ENCODE results near the gene WDR73. TPM values are rescaled to one million over a fixed set of nuclear protein-coding genes. Genes with fewer than 3 reads are reported as not detected.

Gene WDR73
- total and polyA plus RNA-seq, 2 donors (not counting 3 experiments of a cell fraction or from before 2014, with no cell fraction given), result 29.0 to 29.1 TPM

GRCh38 chr15:84600331-84600686, 53.8 kb downstream of the WDR73 start:
- ChIA-PET POLR2A (interaction anchor here (0.6 kb wide), 1 partner anchor 39 kb away, joined by 3 read pairs; no protein-coding TSS in a partner anchor), CTCF (interaction anchor here (0.6 to 2.0 kb wide), 12 partner anchors 12 to 569 kb away, joined by 3 to 14 read pairs (median 4); partner anchors contain the start of gene NMB)
- peak overlapping the region; percentile 68 for H3K4me2 ChIP-seq (ENCODE audit: insufficient read depth, low read length)
- H3K4me1 ChIP-seq (ENCODE audit: control insufficient read depth, extremely low read depth, insufficient read depth, low read length), result no peaks in the 10 kb centered on the region
- H3K9me3 ChIP-seq (replicated peaks; ENCODE audit: control insufficient read depth, insufficient read depth, low read length), result no peaks in the 10 kb centered on the region
- peak overlapping the region; percentile 1 for H3K9ac ChIP-seq (replicated peaks; ENCODE audit: extremely low read depth, insufficient read depth, low read length)
- intact Hi-C loops (cut with micrococcal nuclease), result loop anchor here (1.0 kb wide), 5 partner anchors 54 to 278 kb away; partner anchors contain the start of genes NMB, SEC11A and WDR73
- dilution Hi-C loops (cut with MboI; ENCODE audit: extremely low pct_ligation_motif_present, low sequenced_read_pairs), result no loop called here
- BruUV-seq (replicated peaks), result no TSS peak
- peak; percentile 90 for DNase-seq (ENCODE audit: low read depth, low spot score)
- peaks cover 5 to 9% of the 10 kb centered on the region in 2 experiments for H3K36me3 ChIP-seq (ENCODE audit: control insufficient read depth in 2 of 2, extremely low read depth in 1 of 2, insufficient read depth in 2 of 2, low read length in 2 of 2)
- no peaks in the 10 kb centered on the region for H3K9me1 ChIP-seq (replicated peaks; ENCODE audit: control insufficient read depth, extremely low read depth, insufficient read depth, low read length)
- H3K27ac ChIP-seq (ENCODE audit: insufficient read depth, low read depth, low read length), result no peak overlapping the region
- no peak for FAIRE-seq
- H2AFZ ChIP-seq (ENCODE audit: low read depth, low read length), result peak overlapping the region; percentile 98
- H3K27me3 ChIP-seq (ENCODE audit: control insufficient read depth in 2 of 2, insufficient read depth in 2 of 2, low read length in 2 of 2), result no peaks in the 10 kb centered on the region
- H3K79me2 ChIP-seq (ENCODE audit: control insufficient read depth, insufficient read depth, low read length), result peaks cover 2% of the 10 kb centered on the region
- H3K4me3 ChIP-seq (replicated peaks in 1 of 3; ENCODE audit: insufficient read depth in 1 of 3, low read depth in 1 of 3, low read length in 3 of 3), result peak overlapping the region; percentile 46 to 66 (median 54)
- no peaks in the 10 kb centered on the region for H4K20me1 ChIP-seq (replicated peaks; ENCODE audit: control insufficient read depth, extremely low read depth, insufficient read depth, low read length)
- TF ChIP-seq GATA2 (IDR thresholded peaks at IDR 0.05; ENCODE audit: insufficient read depth, insufficient read length, low read depth, low read length) (no peak), JUN (IDR thresholded peaks at IDR 0.05; ENCODE audit: borderline replicate concordance, insufficient read depth, insufficient read length, low read depth) (no peak), POLR2AphosphoS5 (IDR thresholded peaks at IDR 0.05; ENCODE audit: insufficient read depth, low read depth, low read length) (no peak), MYC (IDR thresholded peaks at IDR 0.05; ENCODE audit: low read depth, low read length) (no peak)
- TF ChIP-seq, protein P1, sequence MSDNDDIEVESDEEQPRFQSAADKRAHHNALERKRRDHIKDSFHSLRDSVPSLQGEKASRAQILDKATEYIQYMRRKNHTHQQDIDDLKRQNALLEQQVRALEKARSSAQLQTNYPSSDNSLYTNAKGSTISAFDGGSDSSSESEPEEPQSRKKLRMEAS (IDR thresholded peaks at IDR 0.05; ENCODE audit: insufficient read depth, insufficient read length), result peak; percentile 95

DNA sequence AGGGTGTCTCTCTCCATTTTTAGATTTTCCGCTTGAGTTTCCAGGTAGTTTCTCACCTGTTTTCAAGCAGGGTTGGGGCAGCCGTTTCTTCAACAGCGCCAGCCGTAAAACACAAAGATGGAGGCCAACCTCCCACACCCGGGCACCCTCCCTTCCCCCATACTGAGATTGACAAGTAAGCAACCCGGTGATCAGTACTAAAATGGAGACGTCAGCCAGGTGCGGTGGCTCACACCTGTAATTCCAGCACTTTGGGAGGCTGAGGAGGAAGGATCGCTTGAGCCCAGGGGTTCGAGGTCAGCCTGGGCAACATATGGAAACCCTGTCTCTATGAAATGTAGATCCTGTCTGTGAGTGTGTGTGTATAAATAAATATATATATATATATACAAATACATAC, 54.2 kb downstream of the WDR73 start:
- POLR2A ChIA-PET, result interaction anchor here (0.6 kb wide), 1 partner anchor 39 kb away, joined by 3 read pairs; no protein-coding TSS in a partner anchor
- intact Hi-C loops (cut with micrococcal nuclease), result loop anchor here (1.0 kb wide), 6 partner anchors 54 to 328 kb away; partner anchors contain the start of genes NMB, SEC11A and WDR73
- Histone ChIP-seq H3K9ac (replicated peaks; ENCODE audit: extremely low read depth, insufficient read depth, low read length) (no peak overlapping the region), H3K79me2 (ENCODE audit: control insufficient read depth, insufficient read depth, low read length) (peaks cover 2% of the 10 kb centered on the region), H3K4me3 (replicated peaks in 1 of 3; ENCODE audit: insufficient read depth in 1 of 3, low read depth in 1 of 3, low read length in 3 of 3) (no peak overlapping the region), H3K4me2 (ENCODE audit: insufficient read depth, low read length) (peak overlapping the region; percentile 68), H3K9me3 (replicated peaks; ENCODE audit: control insufficient read depth, insufficient read depth, low read length) (no peaks in the 10 kb centered on the region), H3K27ac (ENCODE audit: insufficient read depth, low read depth, low read length) (no peak overlapping the region), H3K4me1 (ENCODE audit: control insufficient read depth, extremely low read depth, insufficient read depth, low read length) (no peaks in the 10 kb centered on the region), H3K36me3 (ENCODE audit: control insufficient read depth in 2 of 2, extremely low read depth in 1 of 2, insufficient read depth in 2 of 2, low read length in 2 of 2) (peaks cover 5 to 6% of the 10 kb centered on the region in 2 experiments), H4K20me1 (replicated peaks; ENCODE audit: control insufficient read depth, extremely low read depth, insufficient read depth, low read length) (no peaks in the 10 kb centered on the region), H2AFZ (ENCODE audit: low read depth, low read length) (peak overlapping the region; percentile 4), H3K9me1 (replicated peaks; ENCODE audit: control insufficient read depth, extremely low read depth, insufficient read depth, low read length) (no peaks in the 10 kb centered on the region), H3K27me3 (ENCODE audit: control insufficient read depth in 2 of 2, insufficient read depth in 2 of 2, low read length in 2 of 2) (no peaks in the 10 kb centered on the region)
- dilution Hi-C loops (cut with MboI; ENCODE audit: extremely low pct_ligation_motif_present, low sequenced_read_pairs), result no loop called here
- no TSS peak for BruUV-seq (replicated peaks)
- DNase-seq (ENCODE audit: low read depth, low spot score), result no peak
- no peak for FAIRE-seq
- TF ChIP-seq JUN (IDR thresholded peaks at IDR 0.05; ENCODE audit: borderline replicate concordance, insufficient read depth, insufficient read length, low read depth) (no peak), POLR2AphosphoS5 (IDR thresholded peaks at IDR 0.05; ENCODE audit: insufficient read depth, low read depth, low read length) (no peak), GATA2 (IDR thresholded peaks at IDR 0.05; ENCODE audit: insufficient read depth, insufficient read length, low read depth, low read length) (no peak), MYC (IDR thresholded peaks at IDR 0.05; ENCODE audit: low read depth, low read length) (no peak), CTCF (IDR thresholded peaks at IDR 0.05; ENCODE audit: extremely low read depth in 1 of 2, insufficient read depth in 1 of 2, low read depth in 1 of 2, low read length in 2 of 2) (no peak), EZH2 (IDR thresholded peaks at IDR 0.05; ENCODE audit: borderline replicate concordance, low read depth, low read length, severe bottlenecking) (no peak), POLR2A (IDR thresholded peaks at IDR 0.05; ENCODE audit: low read depth, low read length) (no peak), FOS (IDR thresholded peaks at IDR 0.05; ENCODE audit: borderline replicate concordance, insufficient read depth, low read length) (no peak)
- TF ChIP-seq, protein P1 (IDR thresholded peaks at IDR 0.05; ENCODE audit: insufficient read depth, insufficient read length), result no peak
- CTCF ChIA-PET, result interaction anchor here (0.6 to 2.1 kb wide), 17 partner anchors 12 to 569 kb away, joined by 3 to 23 read pairs (median 4); partner anchors contain the start of genes NMB and WDR73
